SKM-1 (cell line): ENCODE data around the gene KIAA0753.

Experiments
- DNase-seq: peaks from one replicate; lab custom pipeline; 2025; ENCODE audit not compliant: unreplicated experiment; lab: John Stamatoyannopoulos, UW

Gene KIAA0753

GRCh38 chr17:6549384-6550036 is 91.0 kb downstream of the KIAA0753 start:
- DNase-seq = no peak

GRCh38 chr17:6548578-6549330 is 91.8 kb downstream of the KIAA0753 start:
- no peak for DNase-seq

- no peak for DNase-seq
These were observed 92.5 kb downstream of the KIAA0753 start for GRCh38 chr17:6548034-6548433.

- no peak for DNase-seq
These were observed 93.2 kb downstream of the KIAA0753 start for GRCh38 chr17:6547336-6547735.

GRCh38 chr17:6546069-6546718 is 94.3 kb downstream of the KIAA0753 start:
- DNase-seq = no peak

- no peak for DNase-seq
These were observed 95.2 kb downstream of the KIAA0753 start for GRCh38 chr17:6545291-6545690.

GRCh38 chr17:6544011-6544370 is 96.5 kb downstream of the KIAA0753 start:
- DNase-seq = no peak

GRCh38 chr17:6543079-6544010 is 97.2 kb downstream of the KIAA0753 start:
- no peak for DNase-seq

- no peak for DNase-seq
These were observed 97.9 kb downstream of the KIAA0753 start for GRCh38 chr17:6542577-6542976.

- DNase-seq = no peak
These were observed 98.6 kb downstream of the KIAA0753 start for GRCh38 chr17:6541886-6542285.

- DNase-seq = no peak
These were observed 100.6 kb downstream of the KIAA0753 start for GRCh38 chr17:6539871-6540270.

- DNase-seq = no peak
These were observed 103.9 kb downstream of the KIAA0753 start for GRCh38 chr17:6536566-6537065.

- DNase-seq = no peak
These were observed 104.5 kb downstream of the KIAA0753 start for GRCh38 chr17:6536053-6536452.

GRCh38 chr17:6534846-6535514 is 105.5 kb downstream of the KIAA0753 start:
- DNase-seq = no peak

- no peak for DNase-seq
These were observed 108.0 kb downstream of the KIAA0753 start for GRCh38 chr17:6532441-6532885.

GRCh38 chr17:6531575-6531974 is 108.9 kb downstream of the KIAA0753 start:
- DNase-seq = no peak

- no peak for DNase-seq
These were observed 110.1 kb downstream of the KIAA0753 start for GRCh38 chr17:6530324-6530920.

GRCh38 chr17:6528557-6528956 is 112.0 kb downstream of the KIAA0753 start:
- DNase-seq = no peak
